ENCODE measurements around the gene SRSF7. TPM values are rescaled to one million over a fixed set of nuclear protein-coding genes. Genes with fewer than 3 reads are reported as not detected.
A peak's percentile ranks its signal among the peaks of the same experiment; 100 is the strongest.

SRSF7 gene
- total RNA-seq = 280 and 283 TPM in 2 replicates
- 230 TPM for total RNA-seq (2013)
- polyA plus RNA-seq = 505 and 687 TPM in 2 replicates
- polyA minus RNA-seq = 115 and 156 TPM in 2 replicates

GRCh38 chr2:38750891-38751595, at the start of gene SRSF7:
Gene SRSF7, minus strand, starts transcription at chr2:38751361. Its CDS starts 105 bp downstream, at chr2:38751256.
- Mint-ChIP-seq H3K27me3 (no peaks in the 10 kb centered on the region), H3K27ac (peak within 1 kb of the TSS; percentile 99), H3K9me3 (ENCODE audit: insufficient read depth) (no peaks in the 10 kb centered on the region), H3K4me3 (peak within 1 kb of the TSS; percentile 99), H3K4me1 (peaks cover 54% of the 10 kb centered on the region)
- H3K4me2 ChIP-seq (replicated peaks; ENCODE audit: low read depth, low read length, poor library complexity, severe bottlenecking) = peak within 1 kb of the TSS; percentile 85
- H3K4me3 ChIP-seq (ENCODE audit: control extremely low read depth in 1 of 5, extremely low read depth in 1 of 5, insufficient read depth in 1 of 5, low read depth in 2 of 5, low read length in 4 of 5) = peak within 1 kb of the TSS; percentile 78 to 100 (median 98)
- DNase-seq (peak; percentile 99), ATAC-seq (ENCODE audit: low read depth) (peak; percentile 77)
- WGBS (ENCODE audit: insufficient coverage) = 0% methylated on average over 66 of the region's 68 CpGs
- intact Hi-C loops (cut with micrococcal nuclease) = loop anchor here (1.0 to 5.0 kb wide), 8 partner anchors 27 to 378 kb away; partner anchors contain the start of genes ATL2, GALM and GEMIN6
- POLR2A ChIA-PET = interaction anchor here (0.6 to 2.3 kb wide), 20 partner anchors 9 to 377 kb away, joined by 3 to 18 read pairs (median 5); partner anchors contain the start of genes ATL2, DHX57, GALM and GEMIN6
- H3K9ac ChIP-seq (ENCODE audit: low read length) = peak within 1 kb of the TSS; percentile 100
- CTCF ChIA-PET = interaction anchor here (0.9 to 1.9 kb wide), 2 partner anchors 10 to 169 kb away, joined by 4 to 9 read pairs; no protein-coding TSS in a partner anchor
- peaks cover 20 to 39% of the 10 kb centered on the region in 2 experiments for H3K36me3 ChIP-seq (replicated peaks in 1 of 2; ENCODE audit: control extremely low read depth in 1 of 2, control insufficient read depth in 1 of 2, extremely low read depth in 1 of 2, insufficient read depth in 2 of 2, low read length in 1 of 2)
- H3K4me1 ChIP-seq (ENCODE audit: control insufficient read depth in 2 of 2, insufficient read depth in 2 of 2, low read length in 2 of 2) = peaks cover 39 to 46% of the 10 kb centered on the region in 2 donors
- TF ChIP-seq EZH2 (IDR thresholded peaks at IDR 0.05; ENCODE audit: borderline replicate concordance, insufficient read depth, low read depth, low read length, poor library complexity, severe bottlenecking) = no peak
- TF ChIP-seq CTCF (IDR thresholded peaks at IDR 0.05) = no peak
- H4K20me1 ChIP-seq (ENCODE audit: control insufficient read depth, insufficient read depth, low read length, poor library complexity, severe bottlenecking) = peaks cover 39% of the 10 kb centered on the region
- peak within 1 kb of the TSS; percentile 98 to 99 for H3K27ac ChIP-seq (ENCODE audit: low read length in 2 of 2)
- no peaks in the 10 kb centered on the region for H3K27me3 ChIP-seq (replicated peaks in 1 of 4; ENCODE audit: control extremely low read depth in 1 of 4, control insufficient read depth in 3 of 4, insufficient read depth in 4 of 4, low read length in 3 of 4)
- no peaks in the 10 kb centered on the region for H3K9me3 ChIP-seq (ENCODE audit: control extremely low read depth in 1 of 3, control insufficient read depth in 2 of 3, insufficient read depth in 1 of 3, low read length in 2 of 3)
- peaks cover 58% of the 10 kb centered on the region for H3K79me2 ChIP-seq (ENCODE audit: control insufficient read depth, insufficient read depth, low read length)
- peak within 1 kb of the TSS; percentile 98 for H2AFZ ChIP-seq (ENCODE audit: insufficient read depth, low read depth, low read length, poor library complexity, severe bottlenecking)

- ChIA-PET POLR2A (no interaction called here), CTCF (interaction anchor here (0.6 kb wide), 1 partner anchor 271 kb away, joined by 3 read pairs; no protein-coding TSS in a partner anchor)
- WGBS (ENCODE audit: insufficient coverage) = 80% methylated on average over 1 of the region's 3 CpGs
- Histone ChIP-seq H3K9me3 (ENCODE audit: control extremely low read depth in 1 of 3, control insufficient read depth in 2 of 3, insufficient read depth in 1 of 3, low read length in 2 of 3) (no peaks in the 10 kb centered on the region), H3K4me1 (ENCODE audit: control insufficient read depth in 2 of 2, insufficient read depth in 2 of 2, low read length in 2 of 2) (no peaks in the 10 kb centered on the region), H4K20me1 (ENCODE audit: control insufficient read depth, insufficient read depth, low read length, poor library complexity, severe bottlenecking) (no peaks in the 10 kb centered on the region), H3K4me2 (replicated peaks; ENCODE audit: low read depth, low read length, poor library complexity, severe bottlenecking) (no peak overlapping the region), H3K9ac (ENCODE audit: low read length) (no peak overlapping the region), H3K27ac (ENCODE audit: low read length in 2 of 2) (no peak overlapping the region), H3K4me3 (ENCODE audit: control extremely low read depth in 1 of 5, extremely low read depth in 1 of 5, insufficient read depth in 1 of 5, low read depth in 2 of 5, low read length in 4 of 5) (no peak overlapping the region), H3K27me3 (replicated peaks in 1 of 4; ENCODE audit: control extremely low read depth in 1 of 4, control insufficient read depth in 3 of 4, insufficient read depth in 4 of 4, low read length in 3 of 4) (no peaks in the 10 kb centered on the region), H2AFZ (ENCODE audit: insufficient read depth, low read depth, low read length, poor library complexity, severe bottlenecking) (no peak overlapping the region), H3K36me3 (replicated peaks in 1 of 2; ENCODE audit: control extremely low read depth in 1 of 2, control insufficient read depth in 1 of 2, extremely low read depth in 1 of 2, insufficient read depth in 2 of 2, low read length in 1 of 2) (peaks cover 0 to 13% of the 10 kb centered on the region in 2 experiments), H3K79me2 (ENCODE audit: control insufficient read depth, insufficient read depth, low read length) (no peaks in the 10 kb centered on the region)
- ATAC-seq (ENCODE audit: low read depth) (no peak), DNase-seq (no peak)
- intact Hi-C loops (cut with micrococcal nuclease) = no loop called here
- no peak overlapping the region for H3K27ac Mint-ChIP-seq
- no peak overlapping the region for H3K4me3 Mint-ChIP-seq
- TF ChIP-seq CTCF (IDR thresholded peaks at IDR 0.05) (no peak), EZH2 (IDR thresholded peaks at IDR 0.05; ENCODE audit: borderline replicate concordance, insufficient read depth, low read depth, low read length, poor library complexity, severe bottlenecking) (no peak)
- no peaks in the 10 kb centered on the region for H3K9me3 Mint-ChIP-seq (ENCODE audit: insufficient read depth)
- H3K27me3 Mint-ChIP-seq = no peaks in the 10 kb centered on the region
- H3K4me1 Mint-ChIP-seq = no peaks in the 10 kb centered on the region
These were observed 46.8 kb upstream of the SRSF7 start for GRCh38 chr2:38797953-38798352.
